Coronary artery (tissue), 2 donors: ENCODE data around the gene ESPN.

Experiments
- DNase-seq: peaks from one replicate; pipeline ENCODE4 v3.0.0-alpha.2; 2017; ENCODE audit warnings: low spot score
- H3K27ac ChIP-seq, 2 donors: fragments of 200-600 bp; sonication (generic); one replicate each; pipeline ENCODE4 v1.5.1; 2016 to 2019
- H3K4me3 ChIP-seq: fragments of 200-600 bp; sonication (generic); 2 replicates; pipeline ENCODE4 v1.5.1; 2016; ENCODE audit warnings: mild to moderate bottlenecking, moderate library complexity
- CTCF ChIP-seq: fragments of 200-600 bp; sonication (generic); IDR thresholded peaks from one replicate; pipeline ENCODE4 v1.5.1; 2019; ENCODE audit warnings: antibody characterized with exemption

Gene ESPN

GRCh38 chr1:6396998-6397397 is 27.6 kb upstream of the ESPN start:
- Histone ChIP-seq H3K4me3 (no peak overlapping the region), H3K27ac (no peak overlapping the region)
- no peak for DNase-seq
- TF ChIP-seq CTCF, result no peak

- Histone ChIP-seq H3K4me3 (no peak overlapping the region), H3K27ac (no peak overlapping the region)
- no peak for DNase-seq
- TF ChIP-seq CTCF, result no peak
Observed at GRCh38 chr1:6397844-6398441, 26.6 kb upstream of the ESPN start.

- no peak overlapping the region for H3K4me3 ChIP-seq
- no peak for DNase-seq
- no peak for TF ChIP-seq CTCF
Observed at GRCh38 chr1:6399294-6399693, 25.3 kb upstream of the ESPN start.

GRCh38 chr1:6401673-6402072 is 22.9 kb upstream of the ESPN start:
- H3K4me3 ChIP-seq, result no peak overlapping the region

More at GRCh38 chr1:6399294-6399693, 25.3 kb upstream of the ESPN start:
- H3K27ac ChIP-seq, result no peak overlapping the region

GRCh38 chr1:6408023-6408422 is 16.6 kb upstream of the ESPN start:
- Histone ChIP-seq H3K4me3 (no peak overlapping the region), H3K27ac (no peak overlapping the region)
- DNase-seq, result no peak
- TF ChIP-seq CTCF, result no peak

More at GRCh38 chr1:6401673-6402072, 22.9 kb upstream of the ESPN start:
- DNase-seq, result no peak
- H3K27ac ChIP-seq, result no peak overlapping the region
- no peak for TF ChIP-seq CTCF

GRCh38 chr1:6409053-6409452 is 15.5 kb upstream of the ESPN start:
- no peak for DNase-seq
- no peak for TF ChIP-seq CTCF
- H3K4me3 ChIP-seq, result no peak overlapping the region
- no peak overlapping the region for H3K27ac ChIP-seq

- Histone ChIP-seq H3K4me3 (no peak overlapping the region), H3K27ac (no peak overlapping the region)
- DNase-seq, result no peak
- TF ChIP-seq CTCF, result no peak
Observed at GRCh38 chr1:6409733-6410132, 14.8 kb upstream of the ESPN start.
